Measurements from ENCODE around the gene SASH1.

Gene SASH1

DNA sequence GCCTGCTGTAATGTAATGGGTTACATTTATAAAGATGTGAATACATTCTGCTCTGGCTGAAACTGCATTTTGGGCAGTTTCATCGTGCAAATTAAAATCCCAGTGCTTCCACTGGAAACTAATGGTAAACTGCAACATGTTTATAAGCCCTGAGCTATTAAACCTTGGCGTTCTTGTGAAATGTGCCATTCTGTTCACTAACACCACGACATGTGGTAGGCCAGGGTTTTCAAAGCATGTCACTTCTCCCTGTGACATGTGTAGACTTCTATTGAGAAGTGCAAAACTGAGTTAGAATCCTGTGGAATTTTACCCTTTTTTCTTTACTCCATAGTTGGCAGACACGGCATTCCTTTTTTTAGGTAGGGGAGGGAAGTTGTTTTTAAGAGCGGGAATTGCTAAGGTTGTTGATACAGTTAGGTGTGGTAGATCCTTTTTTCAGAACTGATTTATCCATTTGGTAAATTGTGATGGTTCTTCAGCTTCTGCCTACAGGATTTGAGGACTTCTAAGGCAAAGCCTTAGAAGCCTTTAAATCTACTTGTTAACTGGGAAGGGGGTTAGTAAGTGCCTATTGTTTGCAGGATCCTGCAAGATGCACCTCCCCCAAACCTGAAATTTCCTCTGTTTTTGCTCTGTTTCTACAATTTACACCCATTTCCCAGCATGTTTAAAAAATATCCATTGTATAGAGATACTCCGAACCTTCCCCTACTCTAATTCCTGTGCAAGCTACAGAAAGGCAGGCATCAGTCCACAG, 4.2 kb downstream of the SASH1 start (continued):
- TF ChIP-seq ZNF521 (tag by site-specific recombination; IDR thresholded peaks at IDR 0.05) (no peak), SETDB1 (IDR thresholded peaks at IDR 0.05; ENCODE audit: insufficient read length, low read length) (no peak), ZBTB8A (tag by site-specific recombination; IDR thresholded peaks at IDR 0.05) (no peak), ZNF366 (tag by site-specific recombination; conservative IDR thresholded peaks at IDR 0.05) (no peak), ZNF274 (IDR thresholded peaks at IDR 0.05; ENCODE audit: low read length) (no peak), ZNF274 (tag by site-specific recombination; IDR thresholded peaks at IDR 0.05; ENCODE audit: borderline replicate concordance) (no peak), AEBP2 (tag by site-specific recombination; IDR thresholded peaks at IDR 0.05; ENCODE audit: borderline replicate concordance) (no peak), ZNF501 (tag by site-specific recombination; IDR thresholded peaks at IDR 0.05) (no peak), ZNF488 (tag by site-specific recombination; IDR thresholded peaks at IDR 0.05) (no peak), SCRT1 (tag by site-specific recombination; IDR thresholded peaks at IDR 0.05; ENCODE audit: borderline replicate concordance) (no peak)
- TF ChIP-seq, protein P1, sequence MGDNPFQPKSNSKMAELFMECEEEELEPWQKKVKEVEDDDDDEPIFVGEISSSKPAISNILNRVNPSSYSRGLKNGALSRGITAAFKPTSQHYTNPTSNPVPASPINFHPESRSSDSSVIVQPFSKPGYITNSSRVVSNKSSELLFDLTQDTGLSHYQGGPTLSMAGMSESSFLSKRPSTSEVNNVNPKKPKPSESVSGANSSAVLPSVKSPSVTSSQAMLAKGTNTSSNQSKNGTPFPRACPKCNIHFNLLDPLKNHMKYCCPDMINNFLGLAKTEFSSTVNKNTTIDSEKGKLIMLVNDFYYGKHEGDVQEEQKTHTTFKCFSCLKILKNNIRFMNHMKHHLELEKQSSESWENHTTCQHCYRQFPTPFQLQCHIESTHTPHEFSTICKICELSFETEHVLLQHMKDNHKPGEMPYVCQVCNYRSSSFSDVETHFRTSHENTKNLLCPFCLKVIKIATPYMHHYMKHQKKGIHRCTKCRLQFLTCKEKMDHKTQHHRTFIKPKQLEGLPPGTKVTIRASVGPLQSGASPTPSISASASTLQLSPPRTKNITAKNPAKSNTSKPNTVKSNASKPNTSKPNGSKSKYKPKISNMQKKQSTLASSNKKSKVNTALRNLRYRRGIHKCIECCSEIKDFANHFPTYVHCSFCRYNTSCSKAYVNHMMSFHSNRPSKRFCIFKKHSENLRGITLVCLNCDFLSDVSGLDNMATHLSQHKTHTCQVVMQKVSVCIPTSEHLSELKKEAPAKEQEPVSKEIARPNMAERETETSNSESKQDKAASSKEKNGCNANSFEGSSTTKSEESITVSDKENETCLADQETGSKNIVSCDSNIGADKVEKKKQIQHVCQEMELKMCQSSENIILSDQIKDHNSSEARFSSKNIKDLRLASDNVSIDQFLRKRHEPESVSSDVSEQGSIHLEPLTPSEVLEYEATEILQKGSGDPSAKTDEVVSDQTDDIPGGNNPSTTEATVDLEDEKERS (tag by site-specific recombination; IDR thresholded peaks at IDR 0.05): no peak

- H3K9me3 ChIP-seq (ENCODE audit: control insufficient read depth, insufficient read depth, low read depth, low read length): no peaks in the 10 kb centered on the region
- POLR2A ChIA-PET: no interaction called here
- CTCF ChIA-PET: no interaction called here
- H3K27ac ChIP-seq (ENCODE audit: extremely low read depth, low read depth, low read length): no peak overlapping the region
- H3K36me3 ChIP-seq (ENCODE audit: control insufficient read depth in 2 of 2, insufficient read depth in 1 of 2, low read length in 2 of 2): peaks cover 0 to 4% of the 10 kb centered on the region in 2 experiments; a peak in 2 of 3 replicates
- H3K4me3 ChIP-seq (ENCODE audit: low read depth, low read length): no peak overlapping the region
- H3K4me1 ChIP-seq (ENCODE audit: control insufficient read depth, insufficient read depth, low read length): peaks cover 16% of the 10 kb centered on the region
- 0 out of 2 replicates have a peak, but pooled peaks have one; percentile 13 for TF ChIP-seq PRDM6 (tag by site-specific recombination; IDR thresholded peaks at IDR 0.05)
- no peak for TF ChIP-seq GLI4 (tag by site-specific recombination; IDR thresholded peaks at IDR 0.05)
- no peak for TF ChIP-seq ZNF202 (tag by site-specific recombination; IDR thresholded peaks at IDR 0.05; ENCODE audit: borderline replicate concordance)
- no peak for TF ChIP-seq ZNF157 (tag by site-specific recombination; IDR thresholded peaks at IDR 0.05)
- no peak for TF ChIP-seq ZNF416 (tag by site-specific recombination; IDR thresholded peaks at IDR 0.05)
- no peak for TF ChIP-seq ZNF560 (tag by site-specific recombination; IDR thresholded peaks at IDR 0.05; ENCODE audit: borderline replicate concordance)
- TF ChIP-seq ZBTB8A (tag by site-specific recombination; IDR thresholded peaks at IDR 0.05): peak; percentile 32; the same call in 1 of the 2 replicates
These were observed 4.9 kb downstream of the SASH1 start for GRCh38 chr6:148347441-148348054.

Data from HEK293 (cell line).